WERI-Rb-1 (cell line): ENCODE results near the gene PSAP.

Experiments
- DNase-seq: peaks from one replicate; pipeline ENCODE4 v3.0.0-alpha.2; 2020
- H3K27ac ChIP-seq: fragments of 250-450 bp; sonication (Bioruptor Pico); 2 replicates; pipeline ENCODE4 v1.5.1; 2020; ENCODE audit warnings: mild to moderate bottlenecking, moderate library complexity
- H3K27me3 ChIP-seq: fragments of 250-450 bp; sonication (Bioruptor Pico); 2 replicates; pipeline ENCODE4 v1.5.1; 2021; ENCODE audit warnings: mild to moderate bottlenecking, low read depth, moderate library complexity; ENCODE audit not compliant: insufficient read depth, severe bottlenecking
- H3K36me3 ChIP-seq: fragments of 250-450 bp; sonication (Bioruptor Pico); 2 replicates; pipeline ENCODE4 v1.5.1; 2020; ENCODE audit warnings: mild to moderate bottlenecking, moderate library complexity
- H3K4me3 ChIP-seq: 2 replicates; pipeline ENCODE4 v1.5.1; 2011; ENCODE audit warnings: low read depth, mild to moderate bottlenecking, control low read depth, low read length
- H3K9me3 ChIP-seq: fragments of 250-450 bp; sonication (Bioruptor Pico); 2 replicates; pipeline ENCODE4 v1.5.1; 2021; ENCODE audit warnings: mild to moderate bottlenecking, moderate library complexity; ENCODE audit not compliant: severe bottlenecking
- CTCF ChIP-seq: IDR thresholded peaks from 2 replicates; pipeline ENCODE4 v1.5.1; 2011; ENCODE audit warnings: low read depth, mild to moderate bottlenecking, control low read depth, inconsistent platforms, low read length

PSAP gene

GRCh38 chr10:71864911-71865361, 13.9 kb upstream of the PSAP start:
- Histone ChIP-seq H3K4me3 (no peak overlapping the region), H3K9me3 (no peaks in the 10 kb centered on the region), H3K27me3 (no peaks in the 10 kb centered on the region), H3K27ac (no peak overlapping the region), H3K36me3 (no peaks in the 10 kb centered on the region)
- no peak for TF ChIP-seq CTCF
- DNase-seq, result no peak

GRCh38 chr10:71863203-71863602, 12.2 kb upstream of the PSAP start:
- DNase-seq, result no peak
- Histone ChIP-seq H3K36me3 (no peaks in the 10 kb centered on the region), H3K4me3 (no peak overlapping the region), H3K27ac (peak overlapping the region; percentile 21), H3K9me3 (no peaks in the 10 kb centered on the region), H3K27me3 (no peaks in the 10 kb centered on the region)
- TF ChIP-seq CTCF, result no peak

- H3K27ac ChIP-seq, result peak overlapping the region; percentile 77
- DNase-seq, result peak; percentile 77
- H3K27me3 ChIP-seq, result no peaks in the 10 kb centered on the region
- no peaks in the 10 kb centered on the region for H3K36me3 ChIP-seq
- H3K4me3 ChIP-seq, result no peak overlapping the region
- H3K9me3 ChIP-seq, result peaks cover 3% of the 10 kb centered on the region
- TF ChIP-seq CTCF, result no peak
Measured at GRCh38 chr10:71860243-71861029, 9.4 kb upstream of the PSAP start.

GRCh38 chr10:71857934-71858890, 7.2 kb upstream of the PSAP start:
- H3K9me3 ChIP-seq, result peaks cover 3% of the 10 kb centered on the region
- H3K4me3 ChIP-seq, result no peak overlapping the region
- H3K27me3 ChIP-seq, result no peaks in the 10 kb centered on the region
- no peak for TF ChIP-seq CTCF
- H3K36me3 ChIP-seq, result no peaks in the 10 kb centered on the region
- no peak overlapping the region for H3K27ac ChIP-seq
- no peak for DNase-seq

GRCh38 chr10:71856619-71857018, 5.6 kb upstream of the PSAP start:
- Histone ChIP-seq H3K4me3 (no peak overlapping the region), H3K27me3 (no peaks in the 10 kb centered on the region), H3K9me3 (peaks cover 3% of the 10 kb centered on the region), H3K27ac (no peak overlapping the region), H3K36me3 (no peaks in the 10 kb centered on the region)
- no peak for DNase-seq
- TF ChIP-seq CTCF, result no peak
